Activated naive CD8-positive, alpha-beta T cell treated with anti-CD3 and anti-CD28 coated beads for 36 hours (primary cell): ENCODE measurements around the gene TRIM14. TPM values are rescaled to one million over a fixed set of nuclear protein-coding genes. Genes with fewer than 3 reads are reported as not detected.
"Not testable (repeated sequence)": the region's sequence is repeated elsewhere in the genome, so short reads cannot be mapped to it uniquely, and the experiment has no call there.

Source experiments
- DNase-seq: peaks from one replicate; pipeline ENCODE4 v3.0.0; 2021
- H3K27ac Mint-ChIP-seq: one replicate; pipeline ENCODE4 v1.8.0; 2022; ENCODE audit warnings: mild to moderate bottlenecking, moderate library complexity, mixed read lengths
- H3K27me3 Mint-ChIP-seq: one replicate; pipeline ENCODE4 v1.8.0; 2022; ENCODE audit warnings: mild to moderate bottlenecking, mixed read lengths
- H3K36me3 Mint-ChIP-seq: one replicate; pipeline ENCODE4 v1.8.0; 2021; ENCODE audit warnings: mild to moderate bottlenecking, mixed read lengths
- H3K4me1 Mint-ChIP-seq: one replicate; pipeline ENCODE4 v1.8.0; 2021; ENCODE audit warnings: mixed read lengths
- H3K4me3 Mint-ChIP-seq: one replicate; pipeline ENCODE4 v1.8.0; 2022; ENCODE audit warnings: mild to moderate bottlenecking, moderate library complexity, mixed read lengths
- H3K9me3 Mint-ChIP-seq: one replicate; pipeline ENCODE4 v1.8.0; 2022; ENCODE audit warnings: mixed read lengths
- total RNA-seq, 2 experiments: library from RNA; stranded (reverse); gene quantifications; one replicate each; pipeline ENCODE4 v1.2.3, GENCODE V29; 2021

Gene TRIM14
- total RNA-seq, 2 experiments from 2014 or later = 45.2 to 47.4 TPM

GRCh38 chr9:98085944-98086343 lies 33.1 kb downstream of the TRIM14 start:
- no peak for DNase-seq
- Mint-ChIP-seq H3K9me3 (no peaks in the 10 kb centered on the region), H3K36me3 (peaks cover 32% of the 10 kb centered on the region), H3K4me1 (peaks cover 26% of the 10 kb centered on the region), H3K27me3 (no peaks in the 10 kb centered on the region), H3K27ac (no peak overlapping the region), H3K4me3 (no peak overlapping the region)

DNA sequence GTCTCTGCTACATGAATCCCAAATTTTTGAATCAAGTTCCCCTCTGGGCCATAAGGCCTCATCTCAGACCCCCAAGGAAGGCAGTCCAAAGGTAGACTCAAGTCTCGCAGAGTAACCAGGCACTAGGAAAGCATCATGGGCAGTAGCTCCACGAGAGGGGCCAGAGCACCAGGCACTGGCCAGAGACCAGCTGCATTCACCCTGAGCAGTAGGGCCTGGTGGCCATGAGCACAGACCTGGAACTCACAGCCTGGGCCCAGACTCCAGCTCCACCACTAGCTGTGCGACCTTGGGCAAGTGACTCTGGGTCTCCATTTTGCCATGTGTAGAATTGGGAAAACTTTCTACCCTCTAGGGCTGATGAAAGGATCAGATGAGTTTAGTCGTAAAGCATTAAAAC lies 34.0 kb downstream of the TRIM14 start:
- Mint-ChIP-seq H3K27me3 (no peaks in the 10 kb centered on the region), H3K4me3 (no peak overlapping the region), H3K9me3 (no peaks in the 10 kb centered on the region), H3K36me3 (peaks cover 31% of the 10 kb centered on the region), H3K27ac (no peak overlapping the region), H3K4me1 (peaks cover 27% of the 10 kb centered on the region)
- no peak for DNase-seq

GRCh38 chr9:98084396-98084795 lies 34.6 kb downstream of the TRIM14 start:
- Mint-ChIP-seq H3K27me3 (no peaks in the 10 kb centered on the region), H3K4me3 (no peak overlapping the region), H3K4me1 (peaks cover 27% of the 10 kb centered on the region), H3K36me3 (peaks cover 32% of the 10 kb centered on the region), H3K27ac (no peak overlapping the region), H3K9me3 (no peaks in the 10 kb centered on the region)
- no peak for DNase-seq

DNA sequence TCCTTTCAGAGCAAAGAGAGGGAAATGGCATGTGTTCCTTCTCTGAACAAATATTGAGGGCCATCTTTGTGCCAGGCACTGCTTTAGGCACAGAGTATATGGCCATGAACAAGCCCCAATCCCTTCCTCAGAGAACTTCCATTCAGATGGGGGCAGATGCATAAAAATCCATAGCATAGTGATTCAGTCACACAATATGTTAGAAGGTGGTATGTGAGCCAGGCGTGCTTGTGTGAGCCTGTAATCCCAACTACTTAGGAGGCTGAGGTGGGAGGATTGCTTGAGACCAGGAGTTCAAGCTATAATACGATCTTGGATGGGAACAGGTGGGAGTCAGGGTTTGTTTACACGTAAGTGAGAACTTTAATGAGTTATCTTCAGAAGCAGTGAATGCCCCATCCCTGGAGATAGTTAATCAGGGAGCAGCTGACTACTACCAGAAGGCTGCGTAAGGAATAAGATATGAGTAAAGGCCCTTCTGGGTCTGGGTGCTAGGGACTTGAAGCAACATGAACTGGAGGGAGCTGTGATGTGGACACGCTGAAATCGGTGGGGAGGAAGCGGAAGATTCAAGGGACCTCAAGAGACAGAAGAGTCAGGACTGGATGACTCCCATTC lies 35.3 kb downstream of the TRIM14 start:
- Mint-ChIP-seq H3K4me1 (peaks cover 27% of the 10 kb centered on the region), H3K27ac (peak overlapping the region; percentile 66), H3K27me3 (no peaks in the 10 kb centered on the region), H3K4me3 (no peak overlapping the region), H3K36me3 (peaks cover 31% of the 10 kb centered on the region), H3K9me3 (no peaks in the 10 kb centered on the region)
- no peak for DNase-seq

DNA sequence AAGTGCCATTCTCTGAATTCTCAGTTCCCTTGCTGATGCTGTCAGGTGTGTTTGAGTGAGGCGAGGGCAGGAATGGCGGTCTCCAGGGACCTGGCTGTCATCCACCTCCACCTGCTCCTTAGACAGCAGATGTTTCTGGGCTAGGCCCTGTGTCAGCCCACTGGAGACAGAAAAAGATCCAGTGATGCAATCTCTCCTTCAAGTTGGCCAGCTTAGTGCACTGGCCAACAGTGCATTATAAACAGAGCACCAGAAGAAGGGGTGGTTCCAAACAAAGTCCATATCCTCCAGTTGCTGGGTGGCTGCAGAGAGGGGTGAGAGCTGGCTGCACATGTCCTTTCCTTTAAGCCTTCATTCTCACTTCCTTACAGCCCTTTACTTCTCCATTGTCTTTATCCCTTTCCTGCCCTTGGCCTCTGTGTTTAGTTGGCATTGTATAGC lies 35.9 kb downstream of the TRIM14 start:
- H3K36me3 Mint-ChIP-seq = peaks cover 33% of the 10 kb centered on the region
- no peaks in the 10 kb centered on the region for H3K9me3 Mint-ChIP-seq
- peaks cover 27% of the 10 kb centered on the region for H3K4me1 Mint-ChIP-seq
- no peaks in the 10 kb centered on the region for H3K27me3 Mint-ChIP-seq
- no peak overlapping the region for H3K4me3 Mint-ChIP-seq
- peak overlapping the region; percentile 73 for H3K27ac Mint-ChIP-seq
- DNase-seq = no peak

GRCh38 chr9:98081477-98082219 lies 37.4 kb downstream of the TRIM14 start:
- Mint-ChIP-seq H3K27me3 (no peaks in the 10 kb centered on the region), H3K4me3 (no peak overlapping the region), H3K36me3 (peaks cover 38% of the 10 kb centered on the region), H3K27ac (peak overlapping the region; percentile 75), H3K4me1 (peaks cover 32% of the 10 kb centered on the region), H3K9me3 (no peaks in the 10 kb centered on the region)
- DNase-seq = peak; percentile 41

GRCh38 chr9:98080780-98081179 lies 38.2 kb downstream of the TRIM14 start:
- Mint-ChIP-seq H3K36me3 (peaks cover 36% of the 10 kb centered on the region), H3K4me3 (no peak overlapping the region)
- DNase-seq = no peak

GRCh38 chr9:98080326-98080725 lies 38.7 kb downstream of the TRIM14 start:
- no peak overlapping the region for H3K27ac Mint-ChIP-seq
- no peaks in the 10 kb centered on the region for H3K9me3 Mint-ChIP-seq
- no peak overlapping the region for H3K4me3 Mint-ChIP-seq
- peaks cover 36% of the 10 kb centered on the region for H3K36me3 Mint-ChIP-seq
- no peak for DNase-seq
- peaks cover 41% of the 10 kb centered on the region for H3K4me1 Mint-ChIP-seq
- H3K27me3 Mint-ChIP-seq = no peaks in the 10 kb centered on the region

More at GRCh38 chr9:98080780-98081179, 38.2 kb downstream of the TRIM14 start:
- no peaks in the 10 kb centered on the region for H3K9me3 Mint-ChIP-seq
- H3K4me1 Mint-ChIP-seq = peaks cover 40% of the 10 kb centered on the region
- H3K27me3 Mint-ChIP-seq = no peaks in the 10 kb centered on the region
- peak overlapping the region; percentile 75 for H3K27ac Mint-ChIP-seq

- peaks cover 52% of the 10 kb centered on the region for H3K4me1 Mint-ChIP-seq
- no peaks in the 10 kb centered on the region for H3K27me3 Mint-ChIP-seq
- peak overlapping the region; percentile 17 for H3K27ac Mint-ChIP-seq
- H3K36me3 Mint-ChIP-seq = peaks cover 28% of the 10 kb centered on the region
- no peak overlapping the region for H3K4me3 Mint-ChIP-seq
- DNase-seq = no peak
- no peaks in the 10 kb centered on the region for H3K9me3 Mint-ChIP-seq
These were observed 40.1 kb downstream of the TRIM14 start for GRCh38 chr9:98078895-98079294.

DNA sequence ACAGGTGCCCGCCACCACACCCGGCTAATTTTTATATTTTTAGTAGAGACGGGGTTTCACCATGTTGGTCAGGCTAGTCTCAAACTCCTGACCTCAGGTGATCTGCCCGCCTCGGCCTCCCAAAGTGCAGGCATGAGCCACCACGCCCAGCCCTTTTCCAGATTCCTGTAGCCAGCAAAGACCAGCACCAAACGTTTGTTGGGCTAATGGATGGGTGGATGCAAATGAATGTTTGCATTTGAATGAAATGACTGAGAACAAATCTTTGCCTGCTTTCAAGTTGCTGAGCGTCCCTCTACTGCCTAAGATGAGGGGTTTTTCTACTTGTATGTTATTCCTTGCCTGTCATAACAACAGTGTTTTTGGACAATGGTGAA lies 42.5 kb downstream of the TRIM14 start:
- peak overlapping the region; percentile 7 for H3K4me3 Mint-ChIP-seq
- H3K4me1 Mint-ChIP-seq = peaks cover 35% of the 10 kb centered on the region
- peak overlapping the region; percentile 83 for H3K27ac Mint-ChIP-seq

DNA sequence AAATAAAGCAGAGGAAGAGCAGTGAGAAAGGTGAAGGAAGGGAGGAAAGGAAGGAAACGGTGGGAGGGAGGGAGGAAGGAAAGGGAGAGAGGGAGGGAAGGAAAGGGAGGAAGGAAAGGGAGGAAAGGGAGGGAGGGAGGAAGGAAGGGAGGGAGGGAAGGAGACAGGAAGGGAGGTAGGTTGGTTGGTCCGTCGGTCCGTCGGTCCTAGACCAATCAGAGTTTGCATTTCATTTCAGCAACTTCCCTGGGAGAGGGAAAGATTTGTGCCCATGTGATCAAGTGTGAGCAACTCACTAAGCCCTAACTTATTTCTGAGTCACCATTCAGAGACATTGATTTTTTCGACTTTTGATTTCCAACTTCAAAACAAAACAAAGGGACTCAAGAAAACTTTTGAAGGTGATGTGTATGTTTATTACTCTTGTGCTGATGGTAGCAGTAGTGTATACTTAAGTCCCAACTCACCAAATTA lies 43.7 kb downstream of the TRIM14 start:
- H3K36me3 Mint-ChIP-seq = peaks cover 13% of the 10 kb centered on the region
- peak overlapping the region; percentile 83 for H3K27ac Mint-ChIP-seq
- no peaks in the 10 kb centered on the region for H3K9me3 Mint-ChIP-seq
- H3K4me1 Mint-ChIP-seq = peaks cover 29% of the 10 kb centered on the region
- no peaks in the 10 kb centered on the region for H3K27me3 Mint-ChIP-seq
- H3K4me3 Mint-ChIP-seq = peak overlapping the region; percentile 33
- DNase-seq = no peak

More for the DNA sequence above, 42.5 kb downstream of the TRIM14 start:
- not testable (repeated sequence) for H3K9me3 Mint-ChIP-seq, DNase-seq, H3K27me3 Mint-ChIP-seq
- H3K36me3 Mint-ChIP-seq = peaks cover 14% of the 10 kb centered on the region

DNA sequence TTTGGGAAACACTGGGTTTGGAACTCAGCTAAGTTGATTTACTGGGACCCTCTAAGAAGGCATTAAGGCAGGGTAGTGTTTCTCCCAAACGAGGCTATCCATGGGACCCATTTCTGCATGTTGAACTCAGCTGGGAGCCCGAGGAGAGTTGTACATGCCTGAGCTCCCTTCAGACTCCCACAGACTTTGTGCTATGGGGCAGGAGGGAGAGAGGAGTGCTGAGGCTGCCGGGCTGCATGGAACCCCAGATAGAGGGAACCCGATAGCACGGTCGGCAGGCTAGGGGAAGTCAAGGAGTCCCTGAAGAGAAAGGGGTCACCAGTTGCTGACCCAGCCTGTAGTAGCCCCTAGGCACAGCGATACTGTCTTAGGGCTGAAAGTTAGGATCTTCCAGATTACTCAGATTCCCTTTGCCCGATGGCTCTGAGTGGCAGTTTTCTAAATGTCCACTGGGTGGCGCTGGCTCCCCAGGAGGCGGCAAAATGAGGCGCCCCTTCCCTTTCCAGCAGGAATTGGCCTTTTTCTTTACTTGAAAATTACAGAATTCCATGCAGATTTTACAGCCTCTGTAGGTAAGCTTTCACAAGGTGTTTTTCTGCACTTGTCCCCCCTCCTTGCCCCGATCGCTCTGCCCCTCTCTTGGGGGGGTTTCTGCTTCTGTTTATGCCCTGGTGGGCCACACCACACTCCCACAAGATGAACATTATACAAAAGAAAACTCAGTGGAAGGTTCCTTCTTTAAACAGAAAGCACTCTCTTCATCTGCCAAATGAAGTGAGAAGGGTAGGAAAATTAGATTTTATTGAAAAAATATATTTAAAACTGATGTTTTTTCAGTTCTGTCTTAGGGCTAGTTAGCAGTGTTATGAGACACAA lies 44.7 kb downstream of the TRIM14 start:
- no peak overlapping the region for H3K4me3 Mint-ChIP-seq
- no peaks in the 10 kb centered on the region for H3K9me3 Mint-ChIP-seq
- H3K27ac Mint-ChIP-seq = peak overlapping the region; percentile 83
- no peaks in the 10 kb centered on the region for H3K27me3 Mint-ChIP-seq
- peaks cover 29% of the 10 kb centered on the region for H3K4me1 Mint-ChIP-seq
- H3K36me3 Mint-ChIP-seq = peaks cover 12% of the 10 kb centered on the region
- DNase-seq = peak; percentile 55

DNA sequence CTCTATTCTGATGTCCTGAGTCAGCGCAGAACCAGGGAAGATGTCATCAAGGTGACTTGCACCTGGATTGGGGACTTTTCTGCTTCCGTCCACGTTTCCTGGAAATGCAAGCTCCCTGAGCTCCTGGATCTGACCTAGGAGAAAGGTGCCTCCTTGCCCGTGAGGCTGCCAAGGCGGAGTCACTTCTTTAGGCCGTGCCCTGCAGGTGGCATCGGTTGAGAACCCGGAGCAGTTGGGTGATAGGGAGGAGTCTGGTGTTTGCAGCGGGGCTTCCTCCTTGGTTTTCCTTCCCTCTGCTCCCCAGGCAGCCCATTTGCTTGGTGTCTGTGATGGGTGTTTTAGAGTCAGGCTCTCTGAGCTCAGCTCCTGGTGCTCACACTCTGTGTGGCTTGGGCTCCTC lies 47.3 kb downstream of the TRIM14 start:
- Mint-ChIP-seq H3K27me3 (no peaks in the 10 kb centered on the region), H3K27ac (no peak overlapping the region), H3K4me3 (no peak overlapping the region), H3K36me3 (peaks cover 9% of the 10 kb centered on the region), H3K9me3 (no peaks in the 10 kb centered on the region), H3K4me1 (peaks cover 29% of the 10 kb centered on the region)
- no peak for DNase-seq

DNA sequence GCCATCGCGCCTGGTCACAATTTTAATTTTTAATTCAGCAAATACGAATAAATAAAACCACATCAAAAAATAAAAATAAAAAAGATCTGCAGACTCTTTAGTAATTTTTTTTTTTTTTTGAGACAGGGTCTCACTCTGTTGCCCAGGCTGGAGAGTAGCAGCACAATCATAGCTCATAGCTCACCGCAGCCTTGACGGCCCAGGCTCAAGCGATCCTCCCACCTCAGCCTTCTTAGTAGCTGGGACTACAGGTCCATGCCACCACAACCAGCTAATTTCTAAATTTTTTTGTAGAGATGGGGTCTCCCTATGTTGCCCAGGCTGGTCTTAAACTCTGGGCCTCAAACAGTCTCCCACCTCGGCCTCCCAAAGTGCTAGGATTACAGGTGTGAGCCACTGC lies 48.3 kb downstream of the TRIM14 start:
- H3K36me3 Mint-ChIP-seq = peaks cover 12% of the 10 kb centered on the region
- no peak overlapping the region for H3K27ac Mint-ChIP-seq
- H3K27me3 Mint-ChIP-seq = no peaks in the 10 kb centered on the region
- no peak for DNase-seq
- H3K4me3 Mint-ChIP-seq = no peak overlapping the region
- peaks cover 22% of the 10 kb centered on the region for H3K4me1 Mint-ChIP-seq
- H3K9me3 Mint-ChIP-seq = no peaks in the 10 kb centered on the region

DNA sequence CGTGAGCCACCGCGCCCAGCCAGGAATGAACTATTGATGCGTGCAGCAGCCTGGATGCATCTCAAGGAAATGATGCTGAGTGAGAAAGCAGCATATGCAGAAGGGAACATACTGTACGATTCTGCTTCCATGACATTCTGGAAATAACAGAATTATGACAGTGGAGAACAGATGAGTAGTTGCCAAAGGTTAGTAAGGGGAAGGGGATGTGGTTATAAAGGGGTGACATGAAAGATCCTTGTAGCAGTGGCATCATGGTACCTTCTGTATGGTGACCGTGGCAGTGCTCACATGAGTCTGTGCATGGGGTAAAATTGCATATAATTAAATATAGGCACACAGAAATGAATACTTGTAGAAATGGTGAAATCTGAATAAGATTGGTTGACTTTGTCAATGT lies 49.5 kb downstream of the TRIM14 start:
- Mint-ChIP-seq H3K4me3 (no peak overlapping the region), H3K27me3 (no peaks in the 10 kb centered on the region), H3K4me1 (peaks cover 11% of the 10 kb centered on the region), H3K36me3 (peaks cover 17% of the 10 kb centered on the region), H3K9me3 (no peaks in the 10 kb centered on the region), H3K27ac (no peak overlapping the region)
- DNase-seq = no peak
